Neural progenitor cell (in vitro differentiated cells): ENCODE data around the gene INPPL1. TPM values are rescaled to one million over a fixed set of nuclear protein-coding genes. Genes with fewer than 3 reads are reported as not detected.

Experiments used
- DNase-seq: peaks from one replicate; pipeline ENCODE4 v3.0.0-alpha.2; 2016; ENCODE audit warnings: low spot score
- H2AFZ ChIP-seq: fragments of 200-600 bp; sonication (generic); replicated peaks from 2 replicates; pipeline ENCODE4 v1.6.1; 2016; ENCODE audit warnings: antibody characterized with exemption
- H3F3A ChIP-seq: fragments of 200-600 bp; sonication (generic); 2 replicates; pipeline ENCODE4 v1.6.1; 2016; ENCODE audit warnings: antibody characterized with exemption, low read depth
- H3K27ac ChIP-seq: fragments of 200-600 bp; sonication (generic); 2 replicates; pipeline ENCODE4 v1.5.1; 2016; ENCODE audit warnings: mild to moderate bottlenecking
- H3K27me3 ChIP-seq: fragments of 200-600 bp; sonication (generic); 2 replicates; pipeline ENCODE4 v1.6.1; 2016; ENCODE audit warnings: mild to moderate bottlenecking, moderate library complexity
- H3K36me3 ChIP-seq: fragments of 200-600 bp; sonication (generic); 2 replicates; pipeline ENCODE4 v1.5.1; 2016
- H3K4me1 ChIP-seq: fragments of 200-600 bp; sonication (generic); 2 replicates; pipeline ENCODE4 v1.6.1; 2016; ENCODE audit warnings: mixed run types
- H3K4me2 ChIP-seq: fragments of 200-600 bp; sonication (generic); 2 replicates; pipeline ENCODE4 v1.6.1; 2016
- H3K4me3 ChIP-seq: fragments of 200-600 bp; sonication (generic); 2 replicates; pipeline ENCODE4 v1.5.1; 2016
- H3K79me2 ChIP-seq: fragments of 200-600 bp; sonication (generic); 2 replicates; pipeline ENCODE4 v1.6.1; 2016; ENCODE audit warnings: low read depth
- H3K9ac ChIP-seq: fragments of 200-600 bp; sonication (generic); 2 replicates; pipeline ENCODE4 v1.6.1; 2016
- H3K9me3 ChIP-seq: fragments of 200-600 bp; sonication (generic); 2 replicates; pipeline ENCODE4 v1.5.1; 2016; ENCODE audit warnings: low read depth
- H4K20me1 ChIP-seq: fragments of 200-600 bp; sonication (generic); 2 replicates; pipeline ENCODE4 v1.6.1; 2016; ENCODE audit warnings: low read depth
- H3K27ac Mint-ChIP-seq: 3 replicates; pipeline ENCODE4 v1.8.0; 2021; ENCODE audit warnings: mixed read lengths
- H3K27me3 Mint-ChIP-seq: 2 replicates; pipeline ENCODE4 v1.8.0; 2022; ENCODE audit warnings: low read depth, mild to moderate bottlenecking, inconsistent platforms, moderate library complexity, mixed read lengths; ENCODE audit not compliant: insufficient read depth
- H3K36me3 Mint-ChIP-seq: 3 replicates; pipeline ENCODE4 v1.8.0; 2021; ENCODE audit warnings: mixed read lengths
- H3K4me1 Mint-ChIP-seq: 3 replicates; pipeline ENCODE4 v1.8.0; 2021; ENCODE audit warnings: mixed read lengths
- H3K4me3 Mint-ChIP-seq: 3 replicates; pipeline ENCODE4 v1.8.0; 2021; ENCODE audit warnings: mild to moderate bottlenecking, moderate library complexity, mixed read lengths
- H3K9me3 Mint-ChIP-seq: 3 replicates; pipeline ENCODE4 v1.8.0; 2020; ENCODE audit warnings: mixed read lengths
- EZH2 ChIP-seq: fragments of 200-600 bp; sonication (generic); IDR thresholded peaks from 2 replicates; pipeline ENCODE4 v1.6.1; 2017; ENCODE audit warnings: antibody characterized with exemption, mild to moderate bottlenecking, moderate library complexity
- EZH2phosphoT487 ChIP-seq: fragments of 200-600 bp; sonication (generic); IDR thresholded peaks from 2 replicates; pipeline ENCODE4 v1.6.1; 2017; ENCODE audit warnings: antibody characterized with exemption
- total RNA-seq: library from RNA; depleted of rRNA; stranded (reverse); fragments of >200 nt; gene quantifications from 2 replicates; pipeline ENCODE4 v1.2.3, GENCODE V29; 2015; ENCODE audit warnings: low replicate concordance
- TF ChIP-seq, protein P1 (sequence below): fragments of 200-600 bp; sonication (generic); IDR thresholded peaks from 2 replicates; pipeline ENCODE4 v1.5.1; 2017; ENCODE audit warnings: antibody characterized with exemption, mild to moderate bottlenecking

INPPL1 gene
- total RNA-seq, 1 donor from 2014 or later, result 30.8 TPM

DNA sequence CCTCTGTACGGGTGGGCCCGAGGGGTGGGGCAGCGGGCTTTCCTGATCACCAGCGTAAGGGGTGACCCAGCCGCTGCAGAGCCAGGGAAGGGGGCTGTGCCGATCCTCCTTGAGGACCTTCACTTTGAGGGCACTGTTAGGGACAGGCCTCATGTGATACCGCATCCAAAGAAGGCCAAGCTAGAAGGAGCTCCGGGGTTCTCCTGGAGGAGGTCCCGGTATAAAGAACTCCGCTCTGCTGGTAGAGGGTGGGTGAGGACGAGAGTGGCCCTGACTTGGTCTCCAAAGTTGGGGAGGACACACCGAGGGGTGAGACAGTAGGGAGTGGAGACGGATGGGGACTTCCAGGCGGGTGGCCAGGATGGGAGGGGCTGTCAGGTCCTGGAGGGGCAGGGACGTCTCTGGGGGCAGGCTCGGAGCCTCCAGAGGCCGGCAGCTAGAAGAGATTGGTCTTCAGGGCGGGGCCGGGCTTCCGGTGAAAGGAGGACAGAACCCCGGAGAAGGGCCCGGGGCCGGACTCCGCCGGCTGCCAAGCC, 14.8 kb downstream of the INPPL1 start:
- DNase-seq, result peak; percentile 73
- H3K9me3 Mint-ChIP-seq, result peaks cover 15% of the 10 kb centered on the region

GRCh38 chr11:72239849-72240460, 15.4 kb downstream of the INPPL1 start:
- Histone ChIP-seq H3K27ac (no peak overlapping the region), H3K4me3 (peak overlapping the region; percentile 32), H3K9me3 (no peaks in the 10 kb centered on the region), H4K20me1 (peaks cover 25% of the 10 kb centered on the region), H3K4me2 (peak overlapping the region; percentile 72), H3K9ac (no peak overlapping the region), H3K79me2 (no peaks in the 10 kb centered on the region), H3K4me1 (peaks cover 29% of the 10 kb centered on the region), H2AFZ (peak overlapping the region; percentile 79), H3K36me3 (no peaks in the 10 kb centered on the region), H3K27me3 (peaks cover 66% of the 10 kb centered on the region), H3F3A (peaks cover 34% of the 10 kb centered on the region)
- Mint-ChIP-seq H3K4me1 (peaks cover 26% of the 10 kb centered on the region), H3K9me3 (peaks cover 15% of the 10 kb centered on the region), H3K4me3 (peak overlapping the region; percentile 80), H3K36me3 (peaks cover 12% of the 10 kb centered on the region), H3K27me3 (peaks cover 40% of the 10 kb centered on the region), H3K27ac (no peak overlapping the region)
- TF ChIP-seq EZH2, result peak; percentile 87
- TF ChIP-seq EZH2phosphoT487, result peak; percentile 66
- TF ChIP-seq, protein P1, sequence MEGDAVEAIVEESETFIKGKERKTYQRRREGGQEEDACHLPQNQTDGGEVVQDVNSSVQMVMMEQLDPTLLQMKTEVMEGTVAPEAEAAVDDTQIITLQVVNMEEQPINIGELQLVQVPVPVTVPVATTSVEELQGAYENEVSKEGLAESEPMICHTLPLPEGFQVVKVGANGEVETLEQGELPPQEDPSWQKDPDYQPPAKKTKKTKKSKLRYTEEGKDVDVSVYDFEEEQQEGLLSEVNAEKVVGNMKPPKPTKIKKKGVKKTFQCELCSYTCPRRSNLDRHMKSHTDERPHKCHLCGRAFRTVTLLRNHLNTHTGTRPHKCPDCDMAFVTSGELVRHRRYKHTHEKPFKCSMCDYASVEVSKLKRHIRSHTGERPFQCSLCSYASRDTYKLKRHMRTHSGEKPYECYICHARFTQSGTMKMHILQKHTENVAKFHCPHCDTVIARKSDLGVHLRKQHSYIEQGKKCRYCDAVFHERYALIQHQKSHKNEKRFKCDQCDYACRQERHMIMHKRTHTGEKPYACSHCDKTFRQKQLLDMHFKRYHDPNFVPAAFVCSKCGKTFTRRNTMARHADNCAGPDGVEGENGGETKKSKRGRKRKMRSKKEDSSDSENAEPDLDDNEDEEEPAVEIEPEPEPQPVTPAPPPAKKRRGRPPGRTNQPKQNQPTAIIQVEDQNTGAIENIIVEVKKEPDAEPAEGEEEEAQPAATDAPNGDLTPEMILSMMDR, result no peak
- peak; percentile 20 for DNase-seq

More for the DNA sequence above, 14.8 kb downstream of the INPPL1 start:
- peak overlapping the region; percentile 32 for H3K4me3 ChIP-seq
- TF ChIP-seq EZH2 (no peak), EZH2phosphoT487 (no peak)
- TF ChIP-seq, protein P1, result no peak
- peaks cover 34% of the 10 kb centered on the region for H3F3A ChIP-seq
- H3K4me1 ChIP-seq, result peaks cover 27% of the 10 kb centered on the region
- H3K27ac Mint-ChIP-seq, result no peak overlapping the region
- no peaks in the 10 kb centered on the region for H3K9me3 ChIP-seq
- H3K27ac ChIP-seq, result no peak overlapping the region
- H3K4me1 Mint-ChIP-seq, result peaks cover 21% of the 10 kb centered on the region
- H3K27me3 ChIP-seq, result peaks cover 60% of the 10 kb centered on the region
- peak overlapping the region; percentile 72 for H3K4me2 ChIP-seq
- H3K27me3 Mint-ChIP-seq, result peaks cover 40% of the 10 kb centered on the region
- H2AFZ ChIP-seq, result peak overlapping the region; percentile 79
- H3K36me3 ChIP-seq, result no peaks in the 10 kb centered on the region
- H3K36me3 Mint-ChIP-seq, result peaks cover 17% of the 10 kb centered on the region
- peaks cover 25% of the 10 kb centered on the region for H4K20me1 ChIP-seq
- no peaks in the 10 kb centered on the region for H3K79me2 ChIP-seq
- no peak overlapping the region for H3K9ac ChIP-seq
- H3K4me3 Mint-ChIP-seq, result peak overlapping the region; percentile 86

GRCh38 chr11:72240461-72241290, 16.1 kb downstream of the INPPL1 start:
- peak overlapping the region; percentile 80 for H3K4me3 Mint-ChIP-seq
- H3K27ac Mint-ChIP-seq, result no peak overlapping the region
- Histone ChIP-seq H3K27me3 (peaks cover 73% of the 10 kb centered on the region), H4K20me1 (peaks cover 25% of the 10 kb centered on the region), H3F3A (peaks cover 34% of the 10 kb centered on the region), H3K79me2 (no peaks in the 10 kb centered on the region), H3K36me3 (no peaks in the 10 kb centered on the region), H3K9ac (no peak overlapping the region), H3K27ac (no peak overlapping the region), H3K9me3 (no peaks in the 10 kb centered on the region), H3K4me3 (peak overlapping the region; percentile 32), H2AFZ (peak overlapping the region; percentile 79), H3K4me2 (peak overlapping the region; percentile 72), H3K4me1 (peaks cover 29% of the 10 kb centered on the region)
- H3K27me3 Mint-ChIP-seq, result peaks cover 40% of the 10 kb centered on the region
- peaks cover 12% of the 10 kb centered on the region for H3K36me3 Mint-ChIP-seq
- H3K9me3 Mint-ChIP-seq, result peaks cover 15% of the 10 kb centered on the region
- TF ChIP-seq EZH2 (peak; percentile 90), EZH2phosphoT487 (peak; percentile 60)
- TF ChIP-seq, protein P1, result no peak
- peak; percentile 20 for DNase-seq
- H3K4me1 Mint-ChIP-seq, result peaks cover 26% of the 10 kb centered on the region
